ENCODE measurements around the gene UVSSA. TPM values are rescaled to one million over a fixed set of nuclear protein-coding genes. Genes with fewer than 3 reads are reported as not detected.

UVSSA gene
- total and polyA plus RNA-seq, 2 experiments from 2014 or later = 2.9 to 4.1 TPM

- Histone ChIP-seq H2AFZ (no peak overlapping the region), H3K27me3 (replicated peaks; ENCODE audit: insufficient read depth) (no peaks in the 10 kb centered on the region), H3K4me2 (ENCODE audit: unreplicated experiment) (no peak overlapping the region), H3K36me3 (ENCODE audit: low read depth) (no peaks in the 10 kb centered on the region), H3K9me3 (ENCODE audit: low read depth) (no peaks in the 10 kb centered on the region), H3K4me1 (ENCODE audit: insufficient read depth) (no peaks in the 10 kb centered on the region), H3K4me3 (no peak overlapping the region), H4K20me1 (ENCODE audit: insufficient read depth) (no peaks in the 10 kb centered on the region), H3K27ac (no peak overlapping the region), H3F3A (ENCODE audit: insufficient read depth) (no peaks in the 10 kb centered on the region), H3K9me2 (ENCODE audit: insufficient read depth) (no peaks in the 10 kb centered on the region), H3K79me2 (ENCODE audit: insufficient read depth) (no peaks in the 10 kb centered on the region), H3K9ac (0 out of 2 replicates have a peak overlapping the region, but pooled peaks have one; percentile 15)
- in situ Hi-C loops (cut with MboI) = no loop called here
- 74 to 80% methylated on average over 27 to 29 of the region's 29 CpGs for WGBS, 2 experiments (ENCODE audit: low coverage in 1 of 2, low lambda C conversion rate in 2 of 2, missing lambda C conversion rate in 2 of 2)
- DNase-seq = peak; percentile 69
- no peak for TF ChIP-seq EZH2phosphoT487 (IDR thresholded peaks at IDR 0.05; ENCODE audit: insufficient read depth, low read depth)
- TF ChIP-seq EZH2 (IDR thresholded peaks at IDR 0.05; ENCODE audit: insufficient read depth, poor library complexity, severe bottlenecking) = no peak
Observed at GRCh38 chr4:1360423-1361283, 13.6 kb downstream of the UVSSA start.

GRCh38 chr4:1361431-1361830, 14.4 kb downstream of the UVSSA start:
- Histone ChIP-seq H3K9me2 (ENCODE audit: insufficient read depth) (no peaks in the 10 kb centered on the region), H3K4me3 (no peak overlapping the region), H3K27ac (no peak overlapping the region), H3K4me1 (ENCODE audit: insufficient read depth) (no peaks in the 10 kb centered on the region), H3K4me2 (ENCODE audit: unreplicated experiment) (no peak overlapping the region), H2AFZ (no peak overlapping the region), H4K20me1 (ENCODE audit: insufficient read depth) (no peaks in the 10 kb centered on the region), H3K79me2 (ENCODE audit: insufficient read depth) (no peaks in the 10 kb centered on the region), H3K36me3 (ENCODE audit: low read depth) (no peaks in the 10 kb centered on the region), H3K9ac (no peak overlapping the region), H3F3A (ENCODE audit: insufficient read depth) (no peaks in the 10 kb centered on the region), H3K9me3 (ENCODE audit: low read depth) (no peaks in the 10 kb centered on the region), H3K27me3 (replicated peaks; ENCODE audit: insufficient read depth) (no peaks in the 10 kb centered on the region)
- in situ Hi-C loops (cut with MboI) = no loop called here
- no peak for DNase-seq
- 88 to 89% methylated on average over 18 of the region's 18 CpGs for WGBS, 2 experiments (ENCODE audit: low coverage in 1 of 2, low lambda C conversion rate in 2 of 2, missing lambda C conversion rate in 2 of 2)
- TF ChIP-seq EZH2phosphoT487 (IDR thresholded peaks at IDR 0.05; ENCODE audit: insufficient read depth, low read depth) (no peak), EZH2 (IDR thresholded peaks at IDR 0.05; ENCODE audit: insufficient read depth, poor library complexity, severe bottlenecking) (no peak)

- Histone ChIP-seq H3K4me1 (ENCODE audit: insufficient read depth) (no peaks in the 10 kb centered on the region), H3K9me2 (ENCODE audit: insufficient read depth) (no peaks in the 10 kb centered on the region), H3K4me2 (ENCODE audit: unreplicated experiment) (no peak overlapping the region), H2AFZ (no peak overlapping the region), H3F3A (ENCODE audit: insufficient read depth) (no peaks in the 10 kb centered on the region), H3K27me3 (replicated peaks; ENCODE audit: insufficient read depth) (no peaks in the 10 kb centered on the region), H3K36me3 (ENCODE audit: low read depth) (no peaks in the 10 kb centered on the region), H3K27ac (no peak overlapping the region), H3K79me2 (ENCODE audit: insufficient read depth) (no peaks in the 10 kb centered on the region), H3K4me3 (no peak overlapping the region), H3K9me3 (ENCODE audit: low read depth) (no peaks in the 10 kb centered on the region), H3K9ac (no peak overlapping the region), H4K20me1 (ENCODE audit: insufficient read depth) (no peaks in the 10 kb centered on the region)
- in situ Hi-C loops (cut with MboI) = no loop called here
- DNase-seq = no peak
- TF ChIP-seq EZH2 (IDR thresholded peaks at IDR 0.05; ENCODE audit: insufficient read depth, poor library complexity, severe bottlenecking) (no peak), EZH2phosphoT487 (IDR thresholded peaks at IDR 0.05; ENCODE audit: insufficient read depth, low read depth) (no peak)
- WGBS, 2 experiments (ENCODE audit: low coverage in 1 of 2, low lambda C conversion rate in 2 of 2, missing lambda C conversion rate in 2 of 2) = 93 to 94% methylated on average over 10 of the region's 10 CpGs
Observed at GRCh38 chr4:1362046-1362445, 15.0 kb downstream of the UVSSA start.

- H3K79me2 ChIP-seq (ENCODE audit: insufficient read depth) = no peaks in the 10 kb centered on the region
- H3K4me3 ChIP-seq = no peak overlapping the region
- in situ Hi-C loops (cut with MboI) = no loop called here
- no peaks in the 10 kb centered on the region for H3K27me3 ChIP-seq (replicated peaks; ENCODE audit: insufficient read depth)
- no peak overlapping the region for H3K4me2 ChIP-seq (ENCODE audit: unreplicated experiment)
- no peaks in the 10 kb centered on the region for H3F3A ChIP-seq (ENCODE audit: insufficient read depth)
- no peak for DNase-seq
- H3K4me1 ChIP-seq (ENCODE audit: insufficient read depth) = no peaks in the 10 kb centered on the region
- H3K36me3 ChIP-seq (ENCODE audit: low read depth) = no peaks in the 10 kb centered on the region
- no peak overlapping the region for H3K9ac ChIP-seq
- H3K27ac ChIP-seq = no peak overlapping the region
- 80 to 83% methylated on average over 12 to 17 of the region's 17 CpGs for WGBS, 2 experiments (ENCODE audit: low coverage in 1 of 2, low lambda C conversion rate in 2 of 2, missing lambda C conversion rate in 2 of 2)
- H2AFZ ChIP-seq = no peak overlapping the region
- TF ChIP-seq EZH2 (IDR thresholded peaks at IDR 0.05; ENCODE audit: insufficient read depth, poor library complexity, severe bottlenecking) (no peak), EZH2phosphoT487 (IDR thresholded peaks at IDR 0.05; ENCODE audit: insufficient read depth, low read depth) (no peak)
- H3K9me3 ChIP-seq (ENCODE audit: low read depth) = no peaks in the 10 kb centered on the region
- H3K9me2 ChIP-seq (ENCODE audit: insufficient read depth) = no peaks in the 10 kb centered on the region
- H4K20me1 ChIP-seq (ENCODE audit: insufficient read depth) = no peaks in the 10 kb centered on the region
Observed at GRCh38 chr4:1362521-1362920, 15.5 kb downstream of the UVSSA start.
